Skeletal muscle tissue (tissue), 4 donors: ENCODE results near the gene JOSD2. TPM values are rescaled to one million over a fixed set of nuclear protein-coding genes. Genes with fewer than 3 reads are reported as not detected.

ENCODE experiments used
- H3K27ac ChIP-seq: one replicate; pipeline ENCODE4 v1.7.0; 2013; ENCODE audit warnings: mild to moderate bottlenecking, low read depth, low read length, inconsistent platforms
- H3K27me3 ChIP-seq, 3 donors: one replicate each; pipeline ENCODE4 v1.7.0; 2013; ENCODE audit warnings: low read length in 3 of 3; ENCODE audit not compliant: control insufficient read depth in 3 of 3, insufficient read depth in 3 of 3
- H3K36me3 ChIP-seq, 3 donors: one replicate each; pipeline ENCODE4 v1.7.0; 2013; ENCODE audit warnings: low read length in 3 of 3; ENCODE audit not compliant: control insufficient read depth in 3 of 3, insufficient read depth in 3 of 3
- H3K4me1 ChIP-seq, 3 donors: one replicate each; pipeline ENCODE4 v1.7.0; 2013; ENCODE audit warnings: low read length in 3 of 3, mild to moderate bottlenecking in 3 of 3; ENCODE audit not compliant: control insufficient read depth in 3 of 3, insufficient read depth in 3 of 3
- H3K4me3 ChIP-seq, 3 donors: one replicate each; pipeline ENCODE4 v1.7.0; 2013; ENCODE audit warnings: low read length in 3 of 3
- H3K9ac ChIP-seq, 3 donors: one replicate each; pipeline ENCODE4 v1.7.0; 2013; ENCODE audit warnings: low read length in 3 of 3, mild to moderate bottlenecking in 3 of 3, moderate library complexity in 2 of 3, low read depth in 1 of 3
- H3K9me3 ChIP-seq, 3 donors: one replicate each; pipeline ENCODE4 v1.7.0; 2013; ENCODE audit warnings: low read length in 3 of 3; ENCODE audit not compliant: control insufficient read depth in 3 of 3
- total RNA-seq: library from RNA; depleted of rRNA; stranded (reverse); fragments of >200 nt; gene quantifications from one replicate; pipeline ENCODE4 v1.2.3, GENCODE V29; 2014
- donor health status: Osteomylitis.

JOSD2 gene
- total RNA-seq, 1 donor from 2014 or later = 13.0 TPM

DNA sequence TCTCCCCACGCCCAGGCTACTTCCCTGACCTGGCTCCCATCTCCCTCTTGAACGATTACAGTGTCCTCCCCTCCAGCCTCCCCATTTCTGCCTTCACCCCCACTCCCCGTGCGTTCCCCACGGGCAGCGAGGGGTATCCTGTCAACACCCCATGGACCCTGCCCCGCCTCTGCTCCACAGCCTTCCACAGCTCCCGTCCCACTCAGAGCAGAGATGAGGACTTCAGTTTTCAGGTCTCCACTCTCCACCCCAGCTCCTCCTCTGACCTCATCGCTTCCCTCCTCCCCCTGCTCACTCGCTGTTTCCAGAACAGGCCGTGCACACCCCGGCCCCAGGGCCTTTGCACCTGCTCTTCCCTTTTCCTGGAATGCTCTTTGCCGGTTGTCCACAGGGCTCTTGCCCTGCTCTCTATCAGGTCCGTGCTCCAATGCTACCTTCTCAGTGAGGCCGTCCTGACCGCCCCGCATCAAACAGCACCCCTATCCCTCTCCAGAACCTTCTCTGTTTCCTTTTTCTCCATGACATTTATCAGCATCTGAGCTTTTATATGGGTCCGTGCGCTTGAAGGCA is 42.2 kb upstream of the JOSD2 start:
- Histone ChIP-seq H3K9me3 (no peaks in the 10 kb centered on the region), H3K4me1 (peaks cover 0 to 5% (median 5%) of the 10 kb centered on the region in 3 donors), H3K4me3 (no peak overlapping the region), H3K9ac (no peak overlapping the region), H3K27ac (no peak overlapping the region), H3K27me3 (peaks cover 68 to 83% (median 69%) of the 10 kb centered on the region in 3 donors), H3K36me3 (no peaks in the 10 kb centered on the region)

DNA sequence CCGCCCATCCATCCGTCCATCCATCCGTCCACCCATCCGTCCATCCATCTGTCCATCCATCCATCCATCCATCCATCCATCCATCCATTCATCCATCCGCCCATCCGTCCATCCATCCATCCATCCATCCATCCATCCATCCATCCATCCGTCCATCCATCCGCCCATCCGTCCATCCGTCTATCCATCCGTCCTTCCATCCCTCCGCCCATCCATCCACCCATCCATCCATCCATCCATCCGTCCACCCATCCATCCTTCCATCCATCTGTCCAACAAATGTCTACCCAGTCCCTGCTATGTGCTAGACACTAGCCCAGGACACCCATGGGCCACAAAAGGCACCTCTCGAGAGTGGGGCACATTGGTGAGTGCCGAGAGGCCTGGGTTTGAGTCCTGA is 41.5 kb upstream of the JOSD2 start:
- no peak overlapping the region for H3K27ac ChIP-seq
- no peaks in the 10 kb centered on the region for H3K9me3 ChIP-seq
- H3K27me3 ChIP-seq = peaks cover 64 to 83% (median 69%) of the 10 kb centered on the region in 3 donors
- H3K4me3 ChIP-seq = no peak overlapping the region
- no peak overlapping the region for H3K9ac ChIP-seq
- H3K36me3 ChIP-seq = no peaks in the 10 kb centered on the region
- peaks cover 0 to 5% (median 5%) of the 10 kb centered on the region in 3 donors for H3K4me1 ChIP-seq

DNA sequence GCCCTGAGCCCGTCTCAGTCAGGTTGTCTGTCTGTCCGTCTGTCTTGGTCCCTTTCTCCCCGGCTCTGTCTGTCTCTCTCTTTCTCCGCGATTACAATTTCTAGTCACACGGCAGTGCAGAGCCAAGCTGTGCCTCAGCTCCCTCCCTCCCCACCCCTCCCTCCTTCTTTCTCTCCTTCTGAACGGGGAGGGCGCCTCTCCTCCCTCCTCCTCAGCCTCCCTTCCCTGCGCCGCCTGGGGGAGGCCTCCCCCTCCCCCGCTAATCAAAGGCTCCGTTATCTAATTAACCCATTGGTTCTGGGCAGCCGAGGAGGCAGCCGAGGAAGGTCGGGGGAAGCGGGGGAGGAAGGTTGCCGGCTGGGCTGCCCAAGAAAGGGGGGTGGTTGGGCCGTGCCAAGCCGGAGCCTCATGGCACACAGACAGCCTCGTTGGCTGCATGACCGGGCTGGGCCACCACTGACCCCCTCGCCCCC is 40.8 kb upstream of the JOSD2 start:
- Histone ChIP-seq H3K36me3 (no peaks in the 10 kb centered on the region), H3K4me3 (no peak overlapping the region), H3K27me3 (peaks cover 57 to 84% (median 67%) of the 10 kb centered on the region in 3 donors), H3K27ac (no peak overlapping the region), H3K9me3 (no peaks in the 10 kb centered on the region), H3K4me1 (peaks cover 0 to 9% (median 5%) of the 10 kb centered on the region in 3 donors), H3K9ac (no peak overlapping the region)

DNA sequence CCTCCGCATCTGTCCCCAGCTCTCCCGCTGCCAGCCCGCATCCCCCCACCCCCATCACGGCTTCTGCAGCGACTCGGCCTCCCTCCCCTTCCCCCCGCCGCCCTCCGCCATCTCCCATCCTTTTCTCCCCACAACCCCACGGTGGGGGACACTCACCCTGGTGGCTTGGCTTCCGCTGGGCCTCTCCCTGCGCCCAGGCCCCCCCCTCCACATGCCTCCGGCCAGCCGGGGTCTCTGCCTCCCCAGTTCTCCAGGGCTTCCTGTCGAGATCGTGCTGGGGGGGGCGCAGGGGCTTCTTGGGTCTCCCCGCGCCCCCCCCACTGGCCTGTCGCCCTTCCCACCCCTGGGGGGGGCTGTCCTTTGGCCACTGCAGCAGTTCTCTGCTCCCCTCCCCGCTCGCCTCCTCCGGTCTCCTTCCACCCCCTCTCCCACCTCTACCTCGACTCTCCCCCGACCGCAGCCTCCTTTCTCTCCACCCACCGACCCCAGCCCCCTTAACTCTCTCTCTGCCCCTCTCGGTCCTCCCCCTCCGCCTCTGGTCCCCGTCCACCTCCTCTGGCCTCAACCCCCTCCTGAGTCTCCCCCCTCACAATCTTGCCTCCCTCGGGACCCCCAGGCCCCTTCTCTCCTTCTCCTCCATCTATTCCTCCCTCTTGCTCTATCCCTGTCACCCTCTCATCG is 40.2 kb upstream of the JOSD2 start:
- peaks cover 53 to 82% (median 63%) of the 10 kb centered on the region in 3 donors for H3K27me3 ChIP-seq
- H3K36me3 ChIP-seq = no peaks in the 10 kb centered on the region
- H3K4me1 ChIP-seq = peaks cover 0 to 5% (median under 1%) of the 10 kb centered on the region in 3 donors
- no peak overlapping the region for H3K4me3 ChIP-seq
- H3K9me3 ChIP-seq = no peaks in the 10 kb centered on the region
- H3K9ac ChIP-seq = no peak overlapping the region
- no peak overlapping the region for H3K27ac ChIP-seq

DNA sequence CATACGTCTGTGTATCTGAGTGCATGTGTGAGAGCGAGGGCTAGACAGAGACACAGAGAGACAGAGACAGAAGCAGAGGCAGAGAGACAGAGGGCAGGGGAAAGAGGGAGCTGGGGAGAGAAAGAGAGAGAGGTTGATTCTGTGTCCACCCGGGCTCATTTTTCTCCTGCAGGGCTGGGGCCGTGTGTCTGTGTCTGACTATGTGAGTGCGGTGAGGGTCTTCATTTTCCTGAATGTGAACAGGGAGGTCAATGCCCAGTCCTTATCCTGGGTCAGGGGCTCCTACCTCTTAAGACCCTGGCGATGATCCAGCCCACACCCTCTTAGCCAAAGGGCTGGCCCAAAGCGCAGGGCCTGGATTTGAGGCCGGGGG is 39.6 kb upstream of the JOSD2 start:
- H3K9ac ChIP-seq = no peak overlapping the region
- H3K27ac ChIP-seq = no peak overlapping the region
- no peak overlapping the region for H3K4me3 ChIP-seq
- H3K4me1 ChIP-seq = peaks cover 0 to 4% (median 0%) of the 10 kb centered on the region in 3 donors
- H3K36me3 ChIP-seq = no peaks in the 10 kb centered on the region
- no peaks in the 10 kb centered on the region for H3K9me3 ChIP-seq
- peaks cover 51 to 77% (median 57%) of the 10 kb centered on the region in 3 donors for H3K27me3 ChIP-seq

DNA sequence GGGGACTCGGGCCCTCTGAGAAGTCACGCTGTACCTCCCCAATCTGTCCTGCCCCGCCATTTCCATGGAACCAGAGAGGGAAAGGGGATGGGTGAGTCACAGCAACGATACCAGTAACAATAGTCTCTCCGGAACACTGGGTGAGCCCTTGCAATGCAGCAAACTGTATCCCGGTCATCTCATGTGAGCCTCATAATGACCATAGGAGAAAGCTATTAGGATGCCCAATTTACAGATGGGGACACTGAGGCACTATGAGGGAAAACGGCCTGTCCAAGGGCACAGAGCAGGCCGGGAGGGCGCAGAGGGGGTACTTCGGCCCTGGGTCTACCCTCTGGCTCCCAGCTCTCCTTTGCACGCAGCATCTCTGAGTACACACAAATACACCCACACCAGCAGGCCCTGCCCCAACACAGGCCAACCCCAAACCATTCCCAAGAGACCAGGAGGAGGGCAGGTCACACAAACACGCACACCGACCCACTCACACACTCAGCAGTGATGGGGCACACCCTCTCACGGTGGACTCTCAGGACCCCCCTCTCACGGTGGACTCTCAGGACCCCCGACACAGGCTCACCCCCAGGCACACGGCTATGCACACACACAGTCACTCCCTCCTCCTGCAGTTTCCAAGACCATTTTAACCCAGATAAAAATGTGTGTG is 39.1 kb upstream of the JOSD2 start:
- no peak overlapping the region for H3K9ac ChIP-seq
- H3K27me3 ChIP-seq = peaks cover 46 to 72% (median 51%) of the 10 kb centered on the region in 3 donors
- H3K9me3 ChIP-seq = no peaks in the 10 kb centered on the region
- H3K36me3 ChIP-seq = no peaks in the 10 kb centered on the region
- H3K4me1 ChIP-seq = peaks cover 0 to 4% (median 0%) of the 10 kb centered on the region in 3 donors
- no peak overlapping the region for H3K4me3 ChIP-seq
- H3K27ac ChIP-seq = no peak overlapping the region

DNA sequence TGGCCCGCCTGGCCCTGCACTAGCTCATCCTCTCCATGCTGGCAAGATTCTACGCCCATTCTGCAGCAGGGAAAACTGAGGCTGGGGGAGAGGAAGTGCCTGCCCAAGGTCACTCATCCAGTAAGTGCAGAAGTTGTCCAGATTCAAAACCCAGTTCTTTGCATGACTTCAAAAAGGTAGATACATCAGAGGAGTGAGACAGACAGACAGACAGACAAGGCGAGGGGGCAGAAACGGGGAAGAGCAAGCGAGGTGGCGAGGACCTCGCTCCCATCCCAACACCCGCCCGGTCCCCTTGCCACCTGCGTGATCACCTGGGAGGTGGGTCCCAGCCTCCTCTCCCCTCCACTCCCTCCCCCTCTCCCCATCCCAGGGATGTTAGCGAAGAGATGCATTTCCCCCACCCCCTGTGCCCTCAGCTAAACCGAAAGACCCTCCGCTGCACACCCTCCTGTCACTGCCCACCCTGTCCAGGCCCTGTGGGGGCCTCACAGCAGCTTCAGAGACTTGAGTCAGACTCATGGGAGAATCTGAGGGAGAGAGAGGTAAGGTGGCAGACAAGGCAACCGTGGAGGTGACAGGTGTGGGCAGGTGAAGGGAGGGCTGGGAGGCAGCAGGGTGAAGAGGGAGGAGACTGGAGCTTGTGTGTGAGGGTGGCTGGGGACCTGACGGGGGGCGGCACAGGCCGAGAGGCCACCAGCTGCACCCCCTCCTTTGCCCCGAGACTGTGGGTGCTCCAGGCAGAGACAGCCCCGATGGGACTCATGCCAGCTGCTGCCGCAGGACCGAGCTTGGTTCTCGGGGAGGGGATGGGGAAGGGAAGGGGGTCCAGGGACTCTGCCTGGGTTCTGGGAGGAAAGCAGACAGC is 38.3 kb upstream of the JOSD2 start:
- Histone ChIP-seq H3K4me1 (peaks cover 0 to 4% (median 0%) of the 10 kb centered on the region in 3 donors), H3K9ac (no peak overlapping the region), H3K27me3 (peaks cover 39 to 64% (median 47%) of the 10 kb centered on the region in 3 donors), H3K36me3 (no peaks in the 10 kb centered on the region), H3K27ac (no peak overlapping the region), H3K4me3 (no peak overlapping the region), H3K9me3 (no peaks in the 10 kb centered on the region)

DNA sequence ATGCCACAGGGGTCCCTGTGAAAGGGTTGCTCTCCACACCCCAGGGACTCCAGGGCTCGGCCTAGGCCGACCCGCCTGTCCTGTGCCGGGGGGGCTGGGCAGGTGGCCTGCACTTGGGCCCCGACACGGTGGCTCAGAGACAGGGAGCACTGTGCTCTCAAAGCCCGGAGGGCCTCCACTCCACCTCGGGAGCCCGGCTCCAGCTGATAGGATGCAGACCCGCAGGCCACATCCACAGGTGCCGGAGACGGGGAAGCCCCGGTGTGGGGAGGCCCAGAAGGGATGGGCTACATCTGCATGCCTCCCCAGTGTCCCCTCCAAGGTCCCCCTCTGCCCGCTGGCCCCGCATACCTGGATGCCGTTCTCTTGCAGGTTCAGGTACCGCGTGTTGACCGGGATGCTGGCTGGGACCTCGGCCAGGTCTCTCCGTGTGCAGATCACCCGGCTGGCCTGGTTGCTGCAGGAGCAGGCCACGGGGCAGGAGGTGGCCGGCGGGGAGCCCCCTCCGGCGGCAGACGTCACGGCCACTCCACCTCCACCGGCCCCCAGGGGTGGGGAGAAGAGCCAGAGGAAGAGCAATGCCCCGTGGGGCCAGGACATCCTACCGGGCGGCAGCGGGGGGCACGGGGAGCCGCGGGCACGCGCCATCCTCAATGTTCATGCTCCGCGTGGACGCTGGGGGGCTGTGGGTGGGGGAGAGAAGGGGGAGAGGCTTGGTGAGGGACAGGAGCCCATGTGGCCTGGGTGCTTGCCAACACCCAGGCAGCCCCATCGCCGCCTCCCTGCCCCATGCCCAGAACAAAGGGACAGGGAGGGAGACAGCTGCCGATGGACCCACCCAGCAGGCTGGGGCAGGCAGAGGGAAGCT is 37.4 kb upstream of the JOSD2 start:
- Histone ChIP-seq H3K9ac (no peak overlapping the region), H3K9me3 (no peaks in the 10 kb centered on the region), H3K4me3 (no peak overlapping the region), H3K27ac (no peak overlapping the region), H3K27me3 (peaks cover 31 to 57% (median 41%) of the 10 kb centered on the region in 3 donors), H3K36me3 (no peaks in the 10 kb centered on the region), H3K4me1 (peaks cover 0 to 4% (median 0%) of the 10 kb centered on the region in 3 donors)
